H1 (cell line): ENCODE results near the gene PALD1. TPM values are rescaled to one million over a fixed set of nuclear protein-coding genes. Genes with fewer than 3 reads are reported as not detected.

Experiments used
- POU5F1 ChIP-seq: IDR thresholded peaks from 2 replicates; pipeline ENCODE4 v1.6.1; 2011; ENCODE audit warnings: low read depth, mild to moderate bottlenecking, low read length, moderate library complexity
- polyA plus RNA-seq, 7 experiments: library from polyadenylated mRNA; depleted of rRNA in 3 of 7; stranded (reverse) in 5 of 7; unstranded in 2 of 7; fragments of >200 nt in 5 of 7; fragments of 200-250 nt in 2 of 7; gene quantifications; 1 replicate in 5 of 7; 2 replicates in 1 of 7; 4 replicates in 1 of 7; pipeline versions ENCODE4 v1.2.1 to v1.2.3, GENCODE V29; 2011 to 2013; ENCODE audit warnings: missing spikeins in 2 of 7, mixed read lengths in 2 of 7
- total RNA-seq: library from RNA; stranded (reverse); fragmentation: NEBNext Ultra II Directional; extraction: Animal tissue kit (Norgen Biotek cat#: 25700); gene quantifications from 2 replicates; pipeline ENCODE4 v1.2.1, GENCODE V29; 2021

Gene PALD1
- total and polyA plus RNA-seq, 2 of the 8 experiments (the other 6 are each of a cell fraction or from before 2014, with no cell fraction given), result 13.3 to 32.8 TPM

DNA sequence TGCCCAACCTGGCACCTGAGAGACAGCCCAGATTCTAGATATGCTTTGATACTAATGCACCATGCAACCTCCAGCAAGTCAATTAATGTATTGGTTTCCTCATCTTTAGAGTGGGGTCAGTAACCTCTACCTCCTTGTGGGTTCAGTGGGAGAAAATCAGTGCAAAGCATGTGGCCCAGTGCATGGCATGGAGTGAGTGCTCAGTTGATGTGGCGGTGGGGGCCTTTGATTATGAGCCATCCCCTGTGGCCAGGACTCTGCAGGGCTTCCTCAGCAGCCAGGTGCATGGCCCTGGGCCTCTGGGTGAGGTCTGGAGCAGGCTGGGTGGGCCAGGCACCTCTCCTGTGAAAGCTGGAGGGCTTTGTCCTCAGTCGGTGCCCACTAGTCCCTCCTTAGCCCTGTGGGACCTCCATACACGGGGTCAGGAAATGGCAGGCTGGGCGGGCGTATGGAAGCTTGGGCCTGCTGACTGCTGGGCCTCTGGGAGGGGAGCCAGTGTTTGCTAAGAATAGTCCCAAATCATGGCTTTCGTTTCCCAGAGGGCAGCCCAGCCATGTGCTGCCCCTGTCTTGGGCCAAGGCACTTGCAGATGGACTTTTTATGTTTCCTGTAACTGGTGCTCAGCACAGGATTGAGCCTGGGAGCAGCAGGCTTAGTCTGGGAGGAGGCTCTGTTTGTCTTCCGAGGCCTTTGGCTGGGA lies 3.4 kb downstream of the PALD1 start (continued):
- no peak for TF ChIP-seq POU5F1
